ENCODE results near the gene ASB18. TPM values are rescaled to one million over a fixed set of nuclear protein-coding genes. Genes with fewer than 3 reads are reported as not detected.

The ASB18 gene
- total and polyA plus RNA-seq, 2 experiments from 2014 or later = not detected

DNA sequence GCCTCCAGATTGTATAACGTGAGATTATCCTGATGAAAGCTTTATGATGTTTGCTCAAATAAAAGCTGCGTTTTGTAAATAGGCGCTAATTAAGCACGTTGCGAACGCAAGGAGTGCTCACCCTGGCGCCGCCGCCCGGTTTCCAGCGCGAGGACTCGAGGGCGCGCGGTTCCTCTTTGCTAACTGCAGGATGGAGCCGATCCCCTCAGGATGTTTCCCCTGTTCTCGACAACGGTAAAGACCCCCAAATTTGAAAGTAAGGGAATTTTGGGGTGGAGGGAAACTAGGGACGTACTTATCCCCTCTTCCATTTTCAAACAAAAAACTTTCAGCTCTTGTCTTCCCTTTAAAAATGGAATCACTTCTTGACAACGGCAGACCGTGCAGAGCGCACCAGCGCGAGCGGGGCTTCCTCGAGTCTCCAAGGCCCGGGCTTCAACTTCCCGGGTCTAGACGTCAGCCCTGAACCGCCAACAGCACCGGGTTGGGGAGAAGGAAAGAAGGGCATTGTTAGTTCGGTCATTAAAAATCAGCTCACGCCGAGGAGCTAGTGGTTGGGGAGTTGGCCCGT, 95.0 kb downstream of the ASB18 start:
- Histone ChIP-seq H3K4me2 (ENCODE audit: unreplicated experiment) (no peak overlapping the region), H3K27me3 (replicated peaks; ENCODE audit: insufficient read depth) (peaks cover 100% of the 10 kb centered on the region), H3K4me3 (no peak overlapping the region), H3K79me2 (ENCODE audit: insufficient read depth) (no peaks in the 10 kb centered on the region), H3K36me3 (ENCODE audit: low read depth) (no peaks in the 10 kb centered on the region), H3K9me3 (ENCODE audit: low read depth) (no peaks in the 10 kb centered on the region), H4K20me1 (ENCODE audit: insufficient read depth) (no peaks in the 10 kb centered on the region), H3K27ac (no peak overlapping the region), H3K4me1 (ENCODE audit: insufficient read depth) (0 out of 2 replicates have a peak, but pooled peaks cover 3% of the 10 kb centered on the region), H3K9ac (no peak overlapping the region), H3F3A (ENCODE audit: insufficient read depth) (no peaks in the 10 kb centered on the region), H2AFZ (no peak overlapping the region), H3K9me2 (ENCODE audit: insufficient read depth) (no peaks in the 10 kb centered on the region)
- in situ Hi-C loops (cut with MboI) = no loop called here
- no peak for DNase-seq
- TF ChIP-seq EZH2 (IDR thresholded peaks at IDR 0.05; ENCODE audit: insufficient read depth, poor library complexity, severe bottlenecking) (peak; percentile 66), EZH2phosphoT487 (IDR thresholded peaks at IDR 0.05; ENCODE audit: insufficient read depth, low read depth) (peak; percentile 42; the same call in 1 of the 2 replicates)
- 9 to 10% methylated on average over 36 of the region's 36 CpGs for WGBS, 2 experiments (ENCODE audit: low coverage in 1 of 2, low lambda C conversion rate in 2 of 2, missing lambda C conversion rate in 2 of 2)

DNA sequence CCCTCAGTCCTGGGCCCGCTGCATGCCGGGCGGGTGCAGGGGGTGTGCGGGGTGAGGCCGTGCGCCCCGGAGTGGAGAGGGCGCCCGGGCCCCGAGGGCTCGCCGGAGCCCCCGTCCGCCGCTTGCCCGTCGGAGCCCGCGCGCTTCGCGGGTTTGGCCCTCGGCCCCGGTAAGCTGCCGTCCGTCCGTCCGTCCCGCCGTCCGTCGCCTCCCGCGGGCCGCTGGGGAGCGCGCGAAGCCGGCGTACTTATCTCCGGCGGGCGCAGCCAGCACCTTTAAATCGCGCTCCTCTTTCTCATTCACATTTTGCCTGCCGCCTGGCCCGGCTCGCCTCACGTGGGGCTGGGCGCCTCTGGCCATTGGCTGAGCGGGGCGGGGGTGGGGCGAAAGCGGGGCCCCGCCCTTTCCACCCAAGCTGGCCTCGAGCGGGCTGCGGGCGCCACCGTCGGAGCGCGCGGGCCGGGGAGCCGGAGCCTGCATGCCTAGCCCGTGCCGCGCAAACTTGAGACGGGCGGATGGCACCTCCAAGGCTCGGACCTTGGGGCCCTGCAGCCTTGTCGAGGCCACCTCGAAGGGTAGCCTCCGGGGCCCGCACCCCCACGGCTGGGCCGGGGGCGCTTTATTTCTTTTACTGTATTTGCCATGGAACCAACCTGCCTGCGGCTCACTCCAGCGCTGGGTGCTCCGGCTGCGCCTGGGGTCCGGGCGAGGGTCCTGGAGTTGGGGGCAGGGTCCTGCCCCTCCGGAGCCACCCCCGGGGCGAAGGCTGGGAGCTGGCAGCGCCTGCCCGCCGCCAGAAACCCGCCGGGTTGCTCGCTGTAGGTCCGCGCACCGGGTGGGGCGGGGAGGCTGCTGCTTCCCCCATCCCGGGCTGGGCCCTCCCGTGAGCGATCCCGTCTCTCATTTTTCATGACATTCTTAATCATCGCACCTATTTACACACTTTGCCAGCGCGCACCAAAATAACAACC, 95.8 kb downstream of the ASB18 start, which contains the start of gene GBX2:
Gene GBX2 (minus strand): TSS at position 277 of the 971 bp plus-strand sequence. CDS start 415 bp downstream, outside the sequence.
- peak within 1 kb of the TSS; percentile 60 for H3K4me3 ChIP-seq
- H3K4me2 ChIP-seq (ENCODE audit: unreplicated experiment) = peak within 1 kb of the TSS; percentile 10
- 0 out of 2 replicates have a peak, but pooled peaks cover 9% of the 10 kb centered on the region for H3K4me1 ChIP-seq (ENCODE audit: insufficient read depth)
- H3K36me3 ChIP-seq (ENCODE audit: low read depth) = no peaks in the 10 kb centered on the region
- H3K27me3 ChIP-seq (replicated peaks; ENCODE audit: insufficient read depth) = peaks cover 100% of the 10 kb centered on the region
- 7% methylated on average over 83 to 92 of the region's 105 CpGs for WGBS, 2 experiments (ENCODE audit: low coverage in 1 of 2, low lambda C conversion rate in 2 of 2, missing lambda C conversion rate in 2 of 2)
- no peak within 1 kb of the TSS for H3K9ac ChIP-seq
- no peak within 1 kb of the TSS for H3K27ac ChIP-seq
- no peaks in the 10 kb centered on the region for H4K20me1 ChIP-seq (ENCODE audit: insufficient read depth)
- no peaks in the 10 kb centered on the region for H3F3A ChIP-seq (ENCODE audit: insufficient read depth)
- H3K79me2 ChIP-seq (ENCODE audit: insufficient read depth) = no peaks in the 10 kb centered on the region
- peak; percentile 3 for TF ChIP-seq EZH2 (IDR thresholded peaks at IDR 0.05; ENCODE audit: insufficient read depth, poor library complexity, severe bottlenecking)
- no peak for TF ChIP-seq EZH2phosphoT487 (IDR thresholded peaks at IDR 0.05; ENCODE audit: insufficient read depth, low read depth)
- in situ Hi-C loops (cut with MboI) = no loop called here
- H2AFZ ChIP-seq = peak within 1 kb of the TSS; percentile 72
- peak; percentile 75 for DNase-seq
- no peaks in the 10 kb centered on the region for H3K9me3 ChIP-seq (ENCODE audit: low read depth)
- no peaks in the 10 kb centered on the region for H3K9me2 ChIP-seq (ENCODE audit: insufficient read depth)

DNA sequence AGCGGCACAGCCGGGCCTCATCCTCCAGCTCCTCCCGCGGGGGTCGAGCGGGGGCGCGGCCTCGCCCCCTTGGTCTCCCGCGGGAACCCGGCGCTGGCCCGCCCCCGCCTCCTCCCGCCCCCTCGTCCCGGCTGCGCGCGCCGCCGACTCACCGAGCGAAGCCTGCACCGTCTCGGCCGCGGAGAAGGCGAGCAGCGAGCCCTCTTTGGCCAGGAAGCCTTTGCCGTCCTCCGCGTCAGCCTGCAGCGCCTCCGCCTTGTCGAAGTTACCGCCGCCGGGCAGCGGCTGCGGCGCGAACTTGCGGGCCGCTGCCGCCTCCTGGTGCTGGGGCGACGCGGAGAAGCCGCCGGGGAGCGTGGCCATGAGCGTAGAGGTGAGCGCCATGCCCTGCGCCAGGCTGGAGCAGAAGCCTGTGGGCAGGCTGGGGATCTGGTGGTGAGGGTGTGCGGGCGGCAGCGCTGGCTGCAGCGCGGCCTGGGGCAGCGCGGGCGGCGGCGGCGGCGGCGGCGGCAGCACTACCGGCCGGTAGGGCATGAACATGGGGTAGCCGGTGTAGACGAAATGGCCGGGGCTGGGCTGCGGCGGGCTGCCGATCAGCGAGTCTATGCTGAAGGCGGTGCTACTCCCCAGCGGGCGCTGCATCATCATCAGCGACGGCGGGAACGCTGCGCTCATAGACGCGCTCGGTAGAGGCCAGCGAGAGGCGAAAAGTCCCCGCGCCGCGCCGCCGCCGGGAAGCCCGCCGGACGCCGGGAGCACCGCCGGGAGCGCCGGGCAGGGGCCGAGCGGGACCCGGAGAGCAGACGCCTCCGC, 96.7 kb downstream of the ASB18 start:
- H3K27me3 ChIP-seq (replicated peaks; ENCODE audit: insufficient read depth) = peaks cover 99% of the 10 kb centered on the region
- H3K9me3 ChIP-seq (ENCODE audit: low read depth) = no peaks in the 10 kb centered on the region
- H3K9me2 ChIP-seq (ENCODE audit: insufficient read depth) = no peaks in the 10 kb centered on the region
- peak overlapping the region; percentile 10 for H3K4me2 ChIP-seq (ENCODE audit: unreplicated experiment)
- WGBS, 2 experiments (ENCODE audit: low coverage in 1 of 2, low lambda C conversion rate in 2 of 2, missing lambda C conversion rate in 2 of 2) = 1 to 2% methylated on average over 61 to 75 of the region's 112 CpGs
- no peak overlapping the region for H3K9ac ChIP-seq
- H3K36me3 ChIP-seq (ENCODE audit: low read depth) = no peaks in the 10 kb centered on the region
- no peaks in the 10 kb centered on the region for H3K79me2 ChIP-seq (ENCODE audit: insufficient read depth)
- H2AFZ ChIP-seq = peak overlapping the region; percentile 72
- H3F3A ChIP-seq (ENCODE audit: insufficient read depth) = no peaks in the 10 kb centered on the region
- in situ Hi-C loops (cut with MboI) = no loop called here
- 0 out of 2 replicates have a peak, but pooled peaks cover 9% of the 10 kb centered on the region for H3K4me1 ChIP-seq (ENCODE audit: insufficient read depth)
- peak overlapping the region; percentile 60 for H3K4me3 ChIP-seq
- H3K27ac ChIP-seq = no peak overlapping the region
- H4K20me1 ChIP-seq (ENCODE audit: insufficient read depth) = no peaks in the 10 kb centered on the region
- DNase-seq = peak; percentile 73
- TF ChIP-seq EZH2phosphoT487 (IDR thresholded peaks at IDR 0.05; ENCODE audit: insufficient read depth, low read depth) = no peak
- TF ChIP-seq EZH2 (IDR thresholded peaks at IDR 0.05; ENCODE audit: insufficient read depth, poor library complexity, severe bottlenecking) = peak; percentile 59

All from GM23248 (cell line).